ENCODE results near the gene KEL.

KEL gene

GRCh38 chr7:142939226-142939910, 22.8 kb downstream of the KEL start, which contains the start of gene LLCFC1:
TSS of gene LLCFC1 (plus strand) at chr7:142939484. CDS start at chr7:142939622, 138 bp downstream.
- Histone ChIP-seq H3K4me1 (ENCODE audit: control insufficient read depth, insufficient read depth, low read length) (no peaks in the 10 kb centered on the region), H3K4me3 (ENCODE audit: low read length) (no peak within 1 kb of the TSS), H3K36me3 (ENCODE audit: insufficient read depth, low read length) (no peaks in the 10 kb centered on the region)

GRCh38 chr7:142938611-142939010, 23.6 kb downstream of the KEL start:
- H3K4me2 ChIP-seq (ENCODE audit: low read length): no peak overlapping the region
- H3K4me3 ChIP-seq (ENCODE audit: low read length): no peak overlapping the region
- H3K9ac ChIP-seq (ENCODE audit: low read depth, low read length): no peak overlapping the region
- no peaks in the 10 kb centered on the region for H3K4me1 ChIP-seq (ENCODE audit: control insufficient read depth, insufficient read depth, low read length)
- peaks cover 11% of the 10 kb centered on the region for H3K27me3 ChIP-seq (ENCODE audit: control insufficient read depth, insufficient read depth, low read length)
- H3K36me3 ChIP-seq (ENCODE audit: insufficient read depth, low read length): no peaks in the 10 kb centered on the region
- H3K9me3 ChIP-seq (replicated peaks; ENCODE audit: low read length): no peaks in the 10 kb centered on the region

More at GRCh38 chr7:142939226-142939910, 22.8 kb downstream of the KEL start, which contains the start of gene LLCFC1:
- Histone ChIP-seq H3K4me2 (ENCODE audit: low read length) (no peak within 1 kb of the TSS), H3K9me3 (replicated peaks; ENCODE audit: low read length) (no peaks in the 10 kb centered on the region), H3K9ac (ENCODE audit: low read depth, low read length) (no peak within 1 kb of the TSS), H3K27me3 (ENCODE audit: control insufficient read depth, insufficient read depth, low read length) (peaks cover 11% of the 10 kb centered on the region)

- Histone ChIP-seq H3K4me2 (ENCODE audit: low read length) (no peak overlapping the region), H3K9ac (ENCODE audit: low read depth, low read length) (no peak overlapping the region), H3K27me3 (ENCODE audit: control insufficient read depth, insufficient read depth, low read length) (peaks cover 18% of the 10 kb centered on the region), H3K36me3 (ENCODE audit: insufficient read depth, low read length) (no peaks in the 10 kb centered on the region), H3K4me1 (ENCODE audit: control insufficient read depth, insufficient read depth, low read length) (no peaks in the 10 kb centered on the region), H3K9me3 (replicated peaks; ENCODE audit: low read length) (no peaks in the 10 kb centered on the region), H3K4me3 (ENCODE audit: low read length) (no peak overlapping the region)
These were observed 26.1 kb downstream of the KEL start for GRCh38 chr7:142935941-142936565.

- Histone ChIP-seq H3K9ac (ENCODE audit: low read depth, low read length) (no peak overlapping the region), H3K4me3 (ENCODE audit: low read length) (no peak overlapping the region), H3K4me2 (ENCODE audit: low read length) (no peak overlapping the region), H3K9me3 (replicated peaks; ENCODE audit: low read length) (no peaks in the 10 kb centered on the region), H3K27me3 (ENCODE audit: control insufficient read depth, insufficient read depth, low read length) (peaks cover 18% of the 10 kb centered on the region), H3K36me3 (ENCODE audit: insufficient read depth, low read length) (no peaks in the 10 kb centered on the region), H3K4me1 (ENCODE audit: control insufficient read depth, insufficient read depth, low read length) (no peaks in the 10 kb centered on the region)
These were observed 28.1 kb downstream of the KEL start for GRCh38 chr7:142934056-142934455.

GRCh38 chr7:142933624-142934023, 28.5 kb downstream of the KEL start, which contains the start of gene TRPV5:
TSS of gene TRPV5 (minus strand) at chr7:142933746. CDS start at chr7:142933459, 287 bp downstream.
- H3K4me1 ChIP-seq (ENCODE audit: control insufficient read depth, insufficient read depth, low read length): no peaks in the 10 kb centered on the region
- H3K9ac ChIP-seq (ENCODE audit: low read depth, low read length): no peak within 1 kb of the TSS
- H3K4me2 ChIP-seq (ENCODE audit: low read length): no peak within 1 kb of the TSS
- H3K4me3 ChIP-seq (ENCODE audit: low read length): no peak within 1 kb of the TSS
- H3K9me3 ChIP-seq (replicated peaks; ENCODE audit: low read length): no peaks in the 10 kb centered on the region
- no peaks in the 10 kb centered on the region for H3K36me3 ChIP-seq (ENCODE audit: insufficient read depth, low read length)
- H3K27me3 ChIP-seq (ENCODE audit: control insufficient read depth, insufficient read depth, low read length): peaks cover 18% of the 10 kb centered on the region

- peaks cover 13% of the 10 kb centered on the region for H3K27me3 ChIP-seq (ENCODE audit: control insufficient read depth, insufficient read depth, low read length)
- no peaks in the 10 kb centered on the region for H3K36me3 ChIP-seq (ENCODE audit: insufficient read depth, low read length)
- H3K9ac ChIP-seq (ENCODE audit: low read depth, low read length): no peak overlapping the region
- no peak overlapping the region for H3K4me2 ChIP-seq (ENCODE audit: low read length)
- no peak overlapping the region for H3K4me3 ChIP-seq (ENCODE audit: low read length)
- no peaks in the 10 kb centered on the region for H3K9me3 ChIP-seq (replicated peaks; ENCODE audit: low read length)
- H3K4me1 ChIP-seq (ENCODE audit: control insufficient read depth, insufficient read depth, low read length): no peaks in the 10 kb centered on the region
These were observed 29.1 kb downstream of the KEL start for GRCh38 chr7:142933092-142933475.

GRCh38 chr7:142932386-142933091, 29.6 kb downstream of the KEL start:
- Histone ChIP-seq H3K4me1 (ENCODE audit: control insufficient read depth, insufficient read depth, low read length) (no peaks in the 10 kb centered on the region), H3K4me3 (ENCODE audit: low read length) (no peak overlapping the region), H3K4me2 (ENCODE audit: low read length) (no peak overlapping the region), H3K36me3 (ENCODE audit: insufficient read depth, low read length) (no peaks in the 10 kb centered on the region), H3K9me3 (replicated peaks; ENCODE audit: low read length) (no peaks in the 10 kb centered on the region), H3K27me3 (ENCODE audit: control insufficient read depth, insufficient read depth, low read length) (peaks cover 8% of the 10 kb centered on the region), H3K9ac (ENCODE audit: low read depth, low read length) (no peak overlapping the region)

- Histone ChIP-seq H3K9ac (ENCODE audit: low read depth, low read length) (no peak overlapping the region), H3K4me1 (ENCODE audit: control insufficient read depth, insufficient read depth, low read length) (no peaks in the 10 kb centered on the region), H3K4me3 (ENCODE audit: low read length) (no peak overlapping the region), H3K36me3 (ENCODE audit: insufficient read depth, low read length) (no peaks in the 10 kb centered on the region), H3K9me3 (replicated peaks; ENCODE audit: low read length) (no peaks in the 10 kb centered on the region), H3K4me2 (ENCODE audit: low read length) (no peak overlapping the region), H3K27me3 (ENCODE audit: control insufficient read depth, insufficient read depth, low read length) (peaks cover 18% of the 10 kb centered on the region)
These were observed 31.9 kb downstream of the KEL start for GRCh38 chr7:142930126-142930730.

- H3K27me3 ChIP-seq (ENCODE audit: control insufficient read depth, insufficient read depth, low read length): peaks cover 20% of the 10 kb centered on the region
- H3K4me2 ChIP-seq (ENCODE audit: low read length): no peak overlapping the region
- H3K4me3 ChIP-seq (ENCODE audit: low read length): no peak overlapping the region
- H3K9ac ChIP-seq (ENCODE audit: low read depth, low read length): no peak overlapping the region
- H3K36me3 ChIP-seq (ENCODE audit: insufficient read depth, low read length): no peaks in the 10 kb centered on the region
- H3K4me1 ChIP-seq (ENCODE audit: control insufficient read depth, insufficient read depth, low read length): no peaks in the 10 kb centered on the region
- H3K9me3 ChIP-seq (replicated peaks; ENCODE audit: low read length): no peaks in the 10 kb centered on the region
These were observed 34.2 kb downstream of the KEL start for GRCh38 chr7:142927949-142928348.

GRCh38 chr7:142927085-142927745, 34.9 kb downstream of the KEL start:
- Histone ChIP-seq H3K9me3 (replicated peaks; ENCODE audit: low read length) (no peaks in the 10 kb centered on the region), H3K36me3 (ENCODE audit: insufficient read depth, low read length) (no peaks in the 10 kb centered on the region), H3K27me3 (ENCODE audit: control insufficient read depth, insufficient read depth, low read length) (peaks cover 21% of the 10 kb centered on the region), H3K9ac (ENCODE audit: low read depth, low read length) (no peak overlapping the region), H3K4me2 (ENCODE audit: low read length) (no peak overlapping the region), H3K4me3 (ENCODE audit: low read length) (no peak overlapping the region), H3K4me1 (ENCODE audit: control insufficient read depth, insufficient read depth, low read length) (no peaks in the 10 kb centered on the region)

- H3K4me2 ChIP-seq (ENCODE audit: low read length): no peak overlapping the region
These were observed 36.8 kb downstream of the KEL start for GRCh38 chr7:142925413-142925812.

More at GRCh38 chr7:142925413-142925812, 36.8 kb downstream of the KEL start:
- H3K9ac ChIP-seq (ENCODE audit: low read depth, low read length): no peak overlapping the region
- H3K4me1 ChIP-seq (ENCODE audit: control insufficient read depth, insufficient read depth, low read length): no peaks in the 10 kb centered on the region
- peaks cover 22% of the 10 kb centered on the region for H3K27me3 ChIP-seq (ENCODE audit: control insufficient read depth, insufficient read depth, low read length)
- no peaks in the 10 kb centered on the region for H3K36me3 ChIP-seq (ENCODE audit: insufficient read depth, low read length)
- no peak overlapping the region for H3K4me3 ChIP-seq (ENCODE audit: low read length)
- H3K9me3 ChIP-seq (replicated peaks; ENCODE audit: low read length): no peaks in the 10 kb centered on the region
